ACC112 (cell line): ENCODE data around the gene ARL2.

Source experiments
- H2AFZ ChIP-seq: fragments of 200-600 bp; sonication (generic); one replicate; pipeline ENCODE4 v1.6.0; 2017; ENCODE audit warnings: antibody characterized with exemption, low read length; ENCODE audit not compliant: unreplicated experiment
- H3K27ac ChIP-seq: fragments of 200-600 bp; sonication (generic); 2 replicates; pipeline ENCODE4 v1.5.1; 2014; ENCODE audit warnings: low read depth, mild to moderate bottlenecking, antibody characterized with exemption, low read length, moderate library complexity
- H3K27me3 ChIP-seq: fragments of 200-600 bp; sonication (generic); 2 replicates; pipeline ENCODE4 v1.6.1; 2014; ENCODE audit warnings: mild to moderate bottlenecking, antibody characterized with exemption, low read length, moderate library complexity, mixed read lengths; ENCODE audit not compliant: insufficient read depth
- H3K36me3 ChIP-seq: fragments of 200-600 bp; sonication (generic); 2 replicates; pipeline ENCODE4 v1.6.1; 2016; ENCODE audit warnings: mild to moderate bottlenecking, antibody characterized with exemption, low read length, moderate library complexity, mixed read lengths; ENCODE audit not compliant: insufficient read depth
- H3K4me1 ChIP-seq: fragments of 200-600 bp; sonication (generic); one replicate; pipeline ENCODE4 v1.6.1; 2016; ENCODE audit warnings: low read length, mixed read lengths; ENCODE audit not compliant: insufficient read depth, unreplicated experiment, control insufficient read depth
- H3K4me3 ChIP-seq: fragments of 200-600 bp; sonication (generic); 2 replicates; pipeline ENCODE4 v1.5.1; 2014; ENCODE audit warnings: mild to moderate bottlenecking, low read depth, low read length
- H3K79me2 ChIP-seq: fragments of 200-600 bp; sonication (generic); one replicate; pipeline ENCODE4 v1.6.0; 2016; ENCODE audit warnings: low read length; ENCODE audit not compliant: control insufficient read depth, unreplicated experiment, insufficient read depth

Gene ARL2

GRCh38 chr11:65059959-65060824 is 46.2 kb downstream of the ARL2 start:
- Histone ChIP-seq H3K27me3 (no peaks in the 10 kb centered on the region), H3K4me1 (no peaks in the 10 kb centered on the region), H3K36me3 (no peaks in the 10 kb centered on the region), H3K79me2 (no peaks in the 10 kb centered on the region), H3K27ac (no peak overlapping the region), H2AFZ (no peak overlapping the region), H3K4me3 (no peak overlapping the region)

- Histone ChIP-seq H3K79me2 (no peaks in the 10 kb centered on the region), H3K27ac (no peak overlapping the region), H3K4me3 (no peak overlapping the region), H3K36me3 (no peaks in the 10 kb centered on the region), H2AFZ (no peak overlapping the region), H3K27me3 (no peaks in the 10 kb centered on the region), H3K4me1 (no peaks in the 10 kb centered on the region)
Observed at GRCh38 chr11:65060913-65061408, 47.0 kb downstream of the ARL2 start.

- Histone ChIP-seq H3K27me3 (no peaks in the 10 kb centered on the region), H2AFZ (no peak overlapping the region), H3K4me1 (no peaks in the 10 kb centered on the region), H3K36me3 (no peaks in the 10 kb centered on the region), H3K4me3 (no peak overlapping the region), H3K79me2 (no peaks in the 10 kb centered on the region), H3K27ac (no peak overlapping the region)
Observed at GRCh38 chr11:65063532-65063931, 49.6 kb downstream of the ARL2 start.

- Histone ChIP-seq H3K36me3 (no peaks in the 10 kb centered on the region), H3K79me2 (no peaks in the 10 kb centered on the region), H3K27me3 (no peaks in the 10 kb centered on the region), H2AFZ (no peak overlapping the region), H3K4me3 (no peak overlapping the region), H3K27ac (no peak overlapping the region), H3K4me1 (no peaks in the 10 kb centered on the region)
Observed at GRCh38 chr11:65064847-65065240, 50.9 kb downstream of the ARL2 start.

- Histone ChIP-seq H3K79me2 (no peaks in the 10 kb centered on the region), H3K36me3 (no peaks in the 10 kb centered on the region), H3K27me3 (no peaks in the 10 kb centered on the region), H2AFZ (no peak overlapping the region), H3K4me3 (no peak overlapping the region), H3K27ac (no peak overlapping the region), H3K4me1 (no peaks in the 10 kb centered on the region)
Observed at GRCh38 chr11:65065851-65066250, 51.9 kb downstream of the ARL2 start.

GRCh38 chr11:65066315-65066714 is 52.4 kb downstream of the ARL2 start:
- no peaks in the 10 kb centered on the region for H3K36me3 ChIP-seq
- H2AFZ ChIP-seq = no peak overlapping the region
- H3K27ac ChIP-seq = no peak overlapping the region
- H3K4me3 ChIP-seq = no peak overlapping the region
- no peaks in the 10 kb centered on the region for H3K27me3 ChIP-seq
- no peaks in the 10 kb centered on the region for H3K4me1 ChIP-seq
- no peaks in the 10 kb centered on the region for H3K79me2 ChIP-seq

- Histone ChIP-seq H3K4me3 (no peak overlapping the region), H3K4me1 (no peaks in the 10 kb centered on the region), H3K36me3 (no peaks in the 10 kb centered on the region), H2AFZ (no peak overlapping the region), H3K27ac (no peak overlapping the region), H3K79me2 (no peaks in the 10 kb centered on the region), H3K27me3 (no peaks in the 10 kb centered on the region)
Observed at GRCh38 chr11:65066805-65067291, 52.9 kb downstream of the ARL2 start.

- H2AFZ ChIP-seq = no peak overlapping the region
- no peak overlapping the region for H3K4me3 ChIP-seq
- no peaks in the 10 kb centered on the region for H3K27me3 ChIP-seq
- H3K4me1 ChIP-seq = no peaks in the 10 kb centered on the region
- H3K79me2 ChIP-seq = no peaks in the 10 kb centered on the region
- no peak overlapping the region for H3K27ac ChIP-seq
- no peaks in the 10 kb centered on the region for H3K36me3 ChIP-seq
Observed at GRCh38 chr11:65067446-65067845, 53.5 kb downstream of the ARL2 start.

GRCh38 chr11:65069217-65069616 is 55.3 kb downstream of the ARL2 start:
- H3K27me3 ChIP-seq = no peaks in the 10 kb centered on the region
- H3K4me3 ChIP-seq = no peak overlapping the region
- no peak overlapping the region for H3K27ac ChIP-seq
- H3K36me3 ChIP-seq = no peaks in the 10 kb centered on the region
- no peaks in the 10 kb centered on the region for H3K4me1 ChIP-seq
- no peak overlapping the region for H2AFZ ChIP-seq
- no peaks in the 10 kb centered on the region for H3K79me2 ChIP-seq
